Endodermal cell (in vitro differentiated cells): Measurements from ENCODE around the gene CES4A. TPM values are rescaled to one million over a fixed set of nuclear protein-coding genes. Genes with fewer than 3 reads are reported as not detected.
"Not testable (repeated sequence)": the region's sequence is repeated elsewhere in the genome, so short reads cannot be mapped to it uniquely, and the experiment has no call there.

Source experiments
- DNase-seq: peaks from one replicate; pipeline ENCODE4 v3.0.0-alpha.2; 2017
- H3K27ac ChIP-seq: 2 replicates; pipeline ENCODE4 v1.5.1; 2013; ENCODE audit warnings: mild to moderate bottlenecking, low read depth, low read length, moderate library complexity
- H3K27me3 ChIP-seq: 2 replicates; pipeline ENCODE4 v1.6.1; 2013; ENCODE audit warnings: mild to moderate bottlenecking, low read length, moderate library complexity; ENCODE audit not compliant: insufficient read depth, control insufficient read depth, poor library complexity, severe bottlenecking
- H3K36me3 ChIP-seq: 2 replicates; pipeline ENCODE4 v1.7.0; 2013; ENCODE audit warnings: mild to moderate bottlenecking, low read length, moderate library complexity; ENCODE audit not compliant: control insufficient read depth, insufficient read depth
- H3K4me1 ChIP-seq: one replicate; pipeline ENCODE4 v1.7.0; 2013; ENCODE audit warnings: low read length; ENCODE audit not compliant: control insufficient read depth, insufficient read depth
- H3K4me3 ChIP-seq: 2 replicates; pipeline ENCODE4 v1.5.1; 2013; ENCODE audit warnings: mild to moderate bottlenecking, low read length, moderate library complexity
- H3K9ac ChIP-seq: 2 replicates; pipeline ENCODE4 v1.6.1; 2013; ENCODE audit warnings: mild to moderate bottlenecking, low read length, moderate library complexity; ENCODE audit not compliant: poor library complexity, severe bottlenecking; ENCODE audit errors: extremely low read depth
- H3K9me3 ChIP-seq: 2 replicates; pipeline ENCODE4 v1.6.1; 2013; ENCODE audit warnings: mild to moderate bottlenecking, low read length, moderate library complexity; ENCODE audit not compliant: control insufficient read depth
- H3K27ac Mint-ChIP-seq: 2 replicates; pipeline ENCODE4 v1.8.0; 2020; ENCODE audit warnings: mixed read lengths
- H3K27me3 Mint-ChIP-seq: 2 replicates; pipeline ENCODE4 v1.8.0; 2021; ENCODE audit warnings: mild to moderate bottlenecking, mixed read lengths; ENCODE audit not compliant: insufficient read depth
- H3K36me3 Mint-ChIP-seq: 2 replicates; pipeline ENCODE4 v1.8.0; 2020; ENCODE audit warnings: low read depth, mixed read lengths
- H3K4me1 Mint-ChIP-seq: 2 replicates; pipeline ENCODE4 v1.8.0; 2020; ENCODE audit warnings: mixed read lengths
- H3K4me3 Mint-ChIP-seq: 2 replicates; pipeline ENCODE4 v1.8.0; 2020; ENCODE audit warnings: mild to moderate bottlenecking, moderate library complexity, mixed read lengths
- H3K9me3 Mint-ChIP-seq: 2 replicates; pipeline ENCODE4 v1.8.0; 2020; ENCODE audit warnings: mild to moderate bottlenecking, mixed read lengths
- CTCF ChIP-seq: fragments of 200-600 bp; sonication (generic); conservative IDR thresholded peaks from 2 replicates; pipeline ENCODE4 v1.5.0; 2021; ENCODE audit warnings: antibody characterized with exemption, mild to moderate bottlenecking
- WGBS, 2 experiments: methylation state at CpG; one replicate each; pipeline versions ENCODE4 v1.1.5 to v1.1.7; 2013; ENCODE audit warnings: missing lambda C conversion rate in 2 of 2, mixed read lengths in 1 of 2; ENCODE audit not compliant: insufficient coverage in 1 of 2, insufficient read length in 1 of 2; 5-methylcytosine and 5-hydroxymethylcytosine counted together
- total RNA-seq, 2 donors: library from RNA; stranded (reverse); fragmentation: NEBNext Ultra II Directional in 1 of 2; extraction: Animal tissue kit (Norgen Biotek cat#: 25700) in 1 of 2; gene quantifications; 2 replicates in 1 of 2; 3 replicates in 1 of 2; pipeline ENCODE4 v1.2.1, GENCODE V29; 2021

The CES4A gene
- total RNA-seq, 2 donors from 2014 or later, result 3.0 to 3.8 TPM

GRCh38 chr16:66956154-66956457 is 32.3 kb upstream of the CES4A start:
- not testable (repeated sequence) for H3K9ac ChIP-seq, H3K27ac Mint-ChIP-seq, H3K36me3 ChIP-seq, H3K27ac ChIP-seq, DNase-seq, H3K4me3 ChIP-seq, H3K27me3 ChIP-seq, H3K36me3 Mint-ChIP-seq, H3K4me1 ChIP-seq, H3K4me3 Mint-ChIP-seq
- Mint-ChIP-seq H3K27me3 (peaks cover 16% of the 10 kb centered on the region), H3K9me3 (peaks cover 11% of the 10 kb centered on the region), H3K4me1 (peaks cover 15% of the 10 kb centered on the region)
- WGBS, 2 experiments, result 100% methylated on average over 1 of the region's 1 CpG; no CpG with 5 or more reads in 1 of the 2 experiments
- peaks cover 12% of the 10 kb centered on the region for H3K9me3 ChIP-seq

- no peaks in the 10 kb centered on the region for H3K27me3 ChIP-seq
- Mint-ChIP-seq H3K4me1 (peaks cover 12% of the 10 kb centered on the region), H3K27ac (no peak overlapping the region), H3K9me3 (no peaks in the 10 kb centered on the region), H3K27me3 (peaks cover 16% of the 10 kb centered on the region), H3K4me3 (no peak overlapping the region), H3K36me3 (no peaks in the 10 kb centered on the region)
- no peak overlapping the region for H3K9ac ChIP-seq
- DNase-seq, result no peak
- H3K4me3 ChIP-seq, result no peak overlapping the region
- no peaks in the 10 kb centered on the region for H3K36me3 ChIP-seq
- WGBS, 2 experiments, result 69 to 83% methylated on average over 3 to 7 of the region's 7 CpGs
- TF ChIP-seq CTCF, result no peak
- no peaks in the 10 kb centered on the region for H3K9me3 ChIP-seq
- H3K27ac ChIP-seq, result no peak overlapping the region
- no peaks in the 10 kb centered on the region for H3K4me1 ChIP-seq
Measured at GRCh38 chr16:66958857-66959703, 29.3 kb upstream of the CES4A start.

- WGBS, 2 experiments, result 90 to 100% methylated on average over 4 to 5 of the region's 5 CpGs
- no peak for TF ChIP-seq CTCF
- H3K9ac ChIP-seq, result no peak overlapping the region
- no peak overlapping the region for H3K4me3 ChIP-seq
- H3K9me3 Mint-ChIP-seq, result no peaks in the 10 kb centered on the region
- H3K4me1 ChIP-seq, result no peaks in the 10 kb centered on the region
- H3K4me3 Mint-ChIP-seq, result no peak overlapping the region
- peaks cover 12% of the 10 kb centered on the region for H3K4me1 Mint-ChIP-seq
- DNase-seq, result no peak
- H3K27ac ChIP-seq, result no peak overlapping the region
- H3K27me3 ChIP-seq, result no peaks in the 10 kb centered on the region
- H3K27ac Mint-ChIP-seq, result no peak overlapping the region
- H3K36me3 ChIP-seq, result no peaks in the 10 kb centered on the region
- H3K27me3 Mint-ChIP-seq, result peaks cover 20% of the 10 kb centered on the region
- H3K9me3 ChIP-seq, result no peaks in the 10 kb centered on the region
- no peaks in the 10 kb centered on the region for H3K36me3 Mint-ChIP-seq
Measured at GRCh38 chr16:66959704-66960161, 28.7 kb upstream of the CES4A start.
